HL-60/S4 treated with phorbol 12-myristate 13-acetate at 8.2 ng/mL for 4 days and 3 days (cell line): Measurements from ENCODE around the gene KRTAP10-7.
"Not testable (repeated sequence)": the region's sequence is repeated elsewhere in the genome, so short reads cannot be mapped to it uniquely, and the experiment has no call there.

Experiments
- in situ Hi-C: fragments of 300-500 bp; cut with MboI; formaldehyde crosslinking; loops from 2 replicates; pipeline ENCODE4 v1.15.0; 2022; ENCODE audit warnings: low sequenced_read_pairs

KRTAP10-7 gene

GRCh38 chr21:44609193-44609592 is 8.8 kb downstream of the KRTAP10-7 start:
- in situ Hi-C loops, result no loop called here

GRCh38 chr21:44610157-44610843 is 9.9 kb downstream of the KRTAP10-7 start:
- in situ Hi-C loops, result not testable (repeated sequence)

GRCh38 chr21:44611551-44611950 is 11.2 kb downstream of the KRTAP10-7 start:
- in situ Hi-C loops, result no loop called here

GRCh38 chr21:44612029-44612486 is 11.7 kb downstream of the KRTAP10-7 start, which contains the start of gene KRTAP10-8:
Gene KRTAP10-8, plus strand, starts transcription at chr21:44612079. Its CDS starts 22 bp downstream, at chr21:44612101.
- in situ Hi-C loops, result no loop called here

GRCh38 chr21:44612669-44613229 is 12.4 kb downstream of the KRTAP10-7 start:
- in situ Hi-C loops, result no loop called here

GRCh38 chr21:44613386-44614155 is 13.2 kb downstream of the KRTAP10-7 start:
- in situ Hi-C loops, result no loop called here

GRCh38 chr21:44614161-44614631 is 13.8 kb downstream of the KRTAP10-7 start:
- in situ Hi-C loops, result no loop called here

- in situ Hi-C loops, result no loop called here
Measured at GRCh38 chr21:44614961-44615391, 14.6 kb downstream of the KRTAP10-7 start.

GRCh38 chr21:44615466-44615865 is 15.1 kb downstream of the KRTAP10-7 start:
- in situ Hi-C loops, result no loop called here

- in situ Hi-C loops, result no loop called here
Measured at GRCh38 chr21:44615911-44616590, 15.7 kb downstream of the KRTAP10-7 start.

- in situ Hi-C loops, result no loop called here
Measured at GRCh38 chr21:44616591-44616926, 16.2 kb downstream of the KRTAP10-7 start.

GRCh38 chr21:44617071-44617501 is 16.7 kb downstream of the KRTAP10-7 start:
- in situ Hi-C loops, result no loop called here

GRCh38 chr21:44618504-44618903 is 18.1 kb downstream of the KRTAP10-7 start:
- in situ Hi-C loops, result no loop called here

GRCh38 chr21:44618909-44619308 is 18.5 kb downstream of the KRTAP10-7 start:
- in situ Hi-C loops, result no loop called here

- in situ Hi-C loops, result no loop called here
Measured at GRCh38 chr21:44619886-44620285, 19.5 kb downstream of the KRTAP10-7 start.

GRCh38 chr21:44623575-44623974 is 23.2 kb downstream of the KRTAP10-7 start:
- in situ Hi-C loops, result no loop called here

- in situ Hi-C loops, result no loop called here
Measured at GRCh38 chr21:44625756-44626155, 25.4 kb downstream of the KRTAP10-7 start.

GRCh38 chr21:44626262-44626661 is 25.9 kb downstream of the KRTAP10-7 start:
- in situ Hi-C loops, result no loop called here

- in situ Hi-C loops, result no loop called here
Measured at GRCh38 chr21:44626673-44627143, 26.3 kb downstream of the KRTAP10-7 start, which contains the start of gene KRTAP10-9. Gene KRTAP10-9, plus strand, starts transcription at chr21:44627093. Its CDS starts 79 bp downstream, at chr21:44627172.

GRCh38 chr21:44627181-44627822 is 26.9 kb downstream of the KRTAP10-7 start:
- in situ Hi-C loops, result not testable (repeated sequence)
